Measurements from ENCODE around the gene GNAT1.

Gene GNAT1

GRCh38 chr3:50202353-50203112, 11.1 kb downstream of the GNAT1 start:
- TF ChIP-seq CTCF (IDR thresholded peaks at IDR 0.05; ENCODE audit: low read length, missing control alignments): no peak
- H3K4me3 ChIP-seq (replicated peaks; ENCODE audit: low read depth, low read length): no peak overlapping the region

GRCh38 chr3:50203113-50203808, 11.9 kb downstream of the GNAT1 start:
- TF ChIP-seq CTCF (IDR thresholded peaks at IDR 0.05; ENCODE audit: low read length, missing control alignments): no peak
- no peak overlapping the region for H3K4me3 ChIP-seq (replicated peaks; ENCODE audit: low read depth, low read length)

More at GRCh38 chr3:50202353-50203112, 11.1 kb downstream of the GNAT1 start:
- no peak for DNase-seq (ENCODE audit: low read depth)

GRCh38 chr3:50203809-50204803, 12.7 kb downstream of the GNAT1 start:
- no peak for TF ChIP-seq CTCF (IDR thresholded peaks at IDR 0.05; ENCODE audit: low read length, missing control alignments)
- DNase-seq (ENCODE audit: low read depth): no peak

More at GRCh38 chr3:50203113-50203808, 11.9 kb downstream of the GNAT1 start:
- no peak for DNase-seq (ENCODE audit: low read depth)

GRCh38 chr3:50204804-50205412, 13.5 kb downstream of the GNAT1 start, which contains the start of gene SLC38A3:
Gene SLC38A3 (plus strand): TSS chr3:50205271. CDS start chr3:50214200, 8,929 bp downstream.
- no peak for DNase-seq (ENCODE audit: low read depth)
- H3K4me3 ChIP-seq (replicated peaks; ENCODE audit: low read depth, low read length): peak within 1 kb of the TSS; percentile 22
- TF ChIP-seq CTCF (IDR thresholded peaks at IDR 0.05; ENCODE audit: low read length, missing control alignments): no peak

More at GRCh38 chr3:50203809-50204803, 12.7 kb downstream of the GNAT1 start:
- H3K4me3 ChIP-seq (replicated peaks; ENCODE audit: low read depth, low read length): no peak overlapping the region

GRCh38 chr3:50205413-50206276, 14.2 kb downstream of the GNAT1 start:
- peak overlapping the region; percentile 22 for H3K4me3 ChIP-seq (replicated peaks; ENCODE audit: low read depth, low read length)
- no peak for DNase-seq (ENCODE audit: low read depth)
- no peak for TF ChIP-seq CTCF (IDR thresholded peaks at IDR 0.05; ENCODE audit: low read length, missing control alignments)
